HG02973 (cell line): ENCODE results near the gene ATG4D.
"Not testable (repeated sequence)": the region's sequence is repeated elsewhere in the genome, so short reads cannot be mapped to it uniquely, and the experiment has no call there.

Experiments
- ATAC-seq: cut with Tn5 transposase; IDR thresholded peaks from one replicate; pipeline ENCODE4 v1.9.1; 2021; ENCODE audit warnings: moderate library complexity; ENCODE audit not compliant: unreplicated experiment

Gene ATG4D

GRCh38 chr19:10518444-10519361 is 25.0 kb upstream of the ATG4D start:
- ATAC-seq: no peak

- ATAC-seq: no peak
These were observed 24.3 kb upstream of the ATG4D start for GRCh38 chr19:10519421-10519820.

- no peak for ATAC-seq
These were observed 22.9 kb upstream of the ATG4D start for GRCh38 chr19:10520652-10521318.

GRCh38 chr19:10521461-10522171 is 22.1 kb upstream of the ATG4D start:
- ATAC-seq: no peak

- ATAC-seq: no peak
These were observed 20.5 kb upstream of the ATG4D start for GRCh38 chr19:10523135-10523636.

- no peak for ATAC-seq
These were observed 18.1 kb upstream of the ATG4D start for GRCh38 chr19:10525636-10526035.

- ATAC-seq: not testable (repeated sequence)
These were observed 16.8 kb upstream of the ATG4D start for GRCh38 chr19:10526887-10527286.

GRCh38 chr19:10532457-10532856 is 11.2 kb upstream of the ATG4D start:
- ATAC-seq: no peak

GRCh38 chr19:10533646-10534386 is 9.9 kb upstream of the ATG4D start:
- ATAC-seq: no peak

- no peak for ATAC-seq
These were observed 8.1 kb upstream of the ATG4D start for GRCh38 chr19:10535613-10536012.

GRCh38 chr19:10537668-10538067 is 6.0 kb upstream of the ATG4D start:
- ATAC-seq: no peak

- ATAC-seq: no peak
These were observed 5.3 kb upstream of the ATG4D start for GRCh38 chr19:10538204-10538983.

GRCh38 chr19:10539016-10539415 is 4.7 kb upstream of the ATG4D start:
- ATAC-seq: not testable (repeated sequence)

- no peak for ATAC-seq
These were observed 665 bp upstream of the ATG4D start for GRCh38 chr19:10543059-10543419.

GRCh38 chr19:10544242-10544752 is 593 bp downstream of the ATG4D start:
- no peak for ATAC-seq

- ATAC-seq: no peak
These were observed 1.1 kb downstream of the ATG4D start for GRCh38 chr19:10544753-10545251.

- ATAC-seq: no peak
These were observed 3.1 kb downstream of the ATG4D start for GRCh38 chr19:10546817-10547216.

GRCh38 chr19:10548746-10549276 is 5.1 kb downstream of the ATG4D start:
- no peak for ATAC-seq

- no peak for ATAC-seq
These were observed 6.0 kb downstream of the ATG4D start for GRCh38 chr19:10549733-10550132.
